Fibroblast of skin of back (primary cell): ENCODE measurements around the gene FBXL22.
"Not testable (repeated sequence)": the region's sequence is repeated elsewhere in the genome, so short reads cannot be mapped to it uniquely, and the experiment has no call there.

Experiments
- DNase-seq: peaks from one replicate; pipeline ENCODE4 v3.0.0-alpha.2; 2013

FBXL22 gene

GRCh38 chr15:63612300-63612699 is 15.1 kb downstream of the FBXL22 start:
- no peak for DNase-seq

GRCh38 chr15:63615935-63616334 is 18.7 kb downstream of the FBXL22 start:
- no peak for DNase-seq

- DNase-seq, result not testable (repeated sequence)
Measured at GRCh38 chr15:63617147-63617546, 20.0 kb downstream of the FBXL22 start.

DNA sequence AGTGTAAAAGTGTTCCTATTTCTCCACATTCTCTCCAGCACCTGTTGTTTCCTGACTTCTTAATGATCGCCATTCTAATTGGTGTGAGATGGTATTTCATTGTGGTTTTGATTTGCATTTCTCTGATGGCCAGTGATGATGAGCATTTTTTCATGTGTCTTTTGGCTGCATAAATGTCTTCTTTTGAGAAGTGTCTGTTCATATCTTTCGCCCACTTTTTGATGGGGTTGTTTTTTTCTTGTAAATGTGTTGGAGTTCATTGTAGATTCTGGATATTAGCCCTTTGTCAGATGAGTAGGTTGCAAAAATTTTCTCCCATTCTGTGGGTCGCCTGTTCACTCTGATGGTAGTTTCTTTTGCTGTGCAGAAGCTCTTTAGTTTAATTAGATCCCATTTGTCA is 20.4 kb downstream of the FBXL22 start:
- DNase-seq, result not testable (repeated sequence)

- not testable (repeated sequence) for DNase-seq
Measured at GRCh38 chr15:63620760-63621159, 23.6 kb downstream of the FBXL22 start.

- no peak for DNase-seq
Measured at GRCh38 chr15:63623232-63623969, 26.2 kb downstream of the FBXL22 start.

DNA sequence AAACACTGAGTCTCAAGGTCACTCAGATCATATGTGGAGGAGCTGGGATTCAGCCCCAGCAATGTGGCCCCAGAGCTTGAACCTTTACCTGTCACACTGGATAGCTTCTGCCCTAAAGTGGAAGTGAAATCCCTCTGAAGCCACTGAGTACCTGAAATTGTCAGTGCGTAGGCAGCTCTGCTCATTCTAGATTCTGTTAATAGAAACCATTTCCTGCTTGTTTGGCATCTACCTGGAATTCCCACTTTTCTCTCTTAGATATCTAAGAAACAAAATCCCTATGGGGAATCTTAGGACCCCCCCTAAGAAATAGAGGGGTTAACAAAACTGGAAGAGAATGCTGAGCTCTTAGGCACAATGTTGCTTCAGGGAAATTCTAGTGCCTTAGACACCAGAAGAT is 29.8 kb downstream of the FBXL22 start:
- no peak for DNase-seq

- DNase-seq, result no peak
Measured at GRCh38 chr15:63628123-63628822, 31.1 kb downstream of the FBXL22 start.

DNA sequence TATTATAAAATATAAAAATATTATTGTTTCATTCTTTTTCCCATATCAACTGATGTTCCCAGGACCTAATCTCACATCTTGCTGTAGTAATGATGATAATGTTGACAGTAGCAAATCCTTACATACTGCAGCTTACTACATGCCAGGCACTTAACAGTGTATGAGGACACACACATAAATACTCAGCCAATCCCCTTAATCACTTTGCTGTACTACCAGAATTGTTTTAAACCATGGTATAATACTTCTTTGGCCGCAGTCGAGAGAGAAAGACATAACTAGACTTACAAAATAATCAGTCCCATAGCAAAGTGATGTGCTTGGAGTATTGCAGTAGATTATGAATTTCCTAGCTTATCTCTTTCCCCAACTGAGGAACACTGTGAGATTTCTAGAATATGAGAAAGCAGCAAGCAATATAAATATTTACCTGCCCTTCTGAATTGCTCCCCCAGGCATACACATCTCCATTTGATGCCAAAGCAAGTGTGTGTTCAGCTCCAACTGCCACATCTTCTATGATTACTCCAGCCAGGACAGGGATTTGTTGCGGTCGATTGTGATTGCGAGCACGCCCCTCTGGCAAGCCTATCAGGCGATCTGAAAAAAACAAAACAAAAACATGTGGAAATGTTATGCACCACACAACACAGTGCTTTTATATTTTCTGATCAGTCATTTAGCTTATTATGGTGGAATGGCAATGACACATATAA is 33.0 kb downstream of the FBXL22 start:
- no peak for DNase-seq

GRCh38 chr15:63633312-63633711 is 36.1 kb downstream of the FBXL22 start:
- no peak for DNase-seq

DNA sequence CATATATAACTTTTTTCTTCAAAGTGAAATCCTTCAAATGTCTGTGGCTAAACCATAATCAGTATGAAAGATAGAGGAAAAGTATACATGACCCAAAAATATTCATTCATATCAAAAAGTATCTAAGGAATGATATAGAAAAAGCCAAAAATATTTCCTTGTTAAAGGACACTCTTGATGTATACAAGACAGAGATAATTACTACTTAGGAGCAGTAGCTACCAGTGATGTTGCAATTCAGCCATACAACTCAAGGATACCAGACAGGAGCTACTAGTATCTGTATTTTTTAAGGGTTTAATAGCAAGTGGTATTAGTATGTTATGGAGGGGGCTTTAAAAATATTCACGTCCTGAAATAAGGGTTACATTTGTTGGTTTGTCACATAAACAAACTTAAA is 37.0 kb downstream of the FBXL22 start:
- peak; percentile 36 for DNase-seq

DNA sequence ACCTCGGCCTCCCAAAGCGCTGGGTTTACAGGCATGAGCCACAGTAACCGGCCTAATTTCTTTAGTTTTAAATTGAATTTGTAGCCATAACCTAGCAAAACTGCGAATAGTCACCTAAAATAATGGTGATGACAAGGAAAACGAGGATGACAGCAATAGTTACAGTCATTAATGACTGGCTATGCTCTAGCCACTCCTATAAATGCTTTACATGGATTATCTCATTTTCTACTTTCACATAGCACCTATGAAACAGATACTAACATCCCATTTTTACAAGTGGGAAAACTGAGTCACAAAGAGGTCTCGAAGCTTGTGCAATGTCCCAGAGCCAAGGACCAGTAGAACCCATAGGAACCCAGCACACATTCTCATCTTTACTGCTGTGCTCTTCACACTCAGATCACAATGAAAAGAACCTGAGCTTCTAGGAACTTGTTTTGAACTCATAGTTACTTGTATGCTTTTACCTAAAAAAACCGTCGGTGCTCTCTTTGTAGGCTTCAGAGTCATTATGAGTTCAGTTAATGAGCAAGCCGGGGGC is 39.4 kb downstream of the FBXL22 start:
- DNase-seq, result no peak

DNA sequence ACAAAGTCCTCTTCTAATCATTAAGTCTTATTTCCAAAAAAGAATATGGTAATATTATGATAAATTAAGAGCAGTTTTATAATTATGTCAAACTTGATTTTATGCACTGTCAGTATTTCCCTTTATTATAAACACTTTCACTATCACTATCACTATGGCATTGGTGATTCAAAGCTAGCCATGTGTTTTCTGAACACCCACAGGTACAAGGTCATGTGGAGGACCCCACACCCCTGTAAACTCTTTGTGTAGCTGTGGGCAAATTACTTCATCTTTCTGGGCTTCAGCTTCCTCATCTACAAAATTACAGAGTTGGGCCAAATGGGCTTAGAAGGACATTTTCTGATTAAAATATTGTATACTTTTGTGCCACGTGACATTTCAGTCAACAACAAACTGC is 41.7 kb downstream of the FBXL22 start:
- DNase-seq, result no peak

- DNase-seq, result no peak
Measured at GRCh38 chr15:63640146-63640545, 43.0 kb downstream of the FBXL22 start.
